ENCODE results near the gene DOCK11. TPM values are rescaled to one million over a fixed set of nuclear protein-coding genes. Genes with fewer than 3 reads are reported as not detected.

Gene DOCK11
- total RNA-seq, 1 experiment from 2014 or later = 13.1 TPM

- Mint-ChIP-seq H3K27me3 (ENCODE audit: low read depth) (peaks cover 20% of the 10 kb centered on the region), H3K4me1 (peaks cover 36% of the 10 kb centered on the region), H3K36me3 (no peaks in the 10 kb centered on the region), H3K9me3 (no peaks in the 10 kb centered on the region), H3K27ac (no peak overlapping the region), H3K4me3 (peak overlapping the region; percentile 84)
- DNase-seq (ENCODE audit: low spot score) (no peak), ATAC-seq (no peak)
- TF ChIP-seq ATF3 (CRISPR knock-in tag; conservative IDR thresholded peaks at IDR 0.05) (no peak), ESRRA (CRISPR knock-in tag; IDR thresholded peaks at IDR 0.05; ENCODE audit: borderline replicate concordance) (no peak), ATF1 (CRISPR knock-in tag; IDR thresholded peaks at IDR 0.05) (no peak), ZSCAN18 (CRISPR knock-in tag; IDR thresholded peaks at IDR 0.05) (no peak), FOXJ3 (CRISPR knock-in tag; IDR thresholded peaks at IDR 0.05; ENCODE audit: borderline replicate concordance) (no peak), ZNF317 (CRISPR knock-in tag; IDR thresholded peaks at IDR 0.05; ENCODE audit: borderline replicate concordance, low read depth) (no peak), TEAD1 (CRISPR knock-in tag; IDR thresholded peaks at IDR 0.05) (no peak), SOX15 (CRISPR knock-in tag; IDR thresholded peaks at IDR 0.05) (no peak)
- CTCF ChIA-PET = interaction anchor here (1.4 kb wide), 1 partner anchor 104 kb away, joined by 6 read pairs; no protein-coding TSS in a partner anchor
- POLR2A ChIA-PET = no interaction called here
Measured at GRCh38 chrX:118497180-118497818, 1.7 kb downstream of the DOCK11 start.

- ATAC-seq = no peak
- no peak overlapping the region for H3K27ac Mint-ChIP-seq
- no peaks in the 10 kb centered on the region for H3K9me3 Mint-ChIP-seq
- ChIA-PET CTCF (interaction anchor here (1.2 to 2.0 kb wide), 8 partner anchors 8 to 115 kb away, joined by 3 to 18 read pairs (median 10); no protein-coding TSS in a partner anchor), POLR2A (no interaction called here)
- DNase-seq (ENCODE audit: low spot score) = no peak
- peaks cover 20% of the 10 kb centered on the region for H3K27me3 Mint-ChIP-seq (ENCODE audit: low read depth)
- no peak overlapping the region for H3K4me3 Mint-ChIP-seq
- no peaks in the 10 kb centered on the region for H3K36me3 Mint-ChIP-seq
- H3K4me1 Mint-ChIP-seq = peaks cover 44% of the 10 kb centered on the region
- TF ChIP-seq PREB (CRISPR knock-in tag; IDR thresholded peaks at IDR 0.05; ENCODE audit: borderline replicate concordance) (no peak), FOXP4 (CRISPR knock-in tag; IDR thresholded peaks at IDR 0.05) (no peak), ATF2 (CRISPR knock-in tag; IDR thresholded peaks at IDR 0.05; ENCODE audit: borderline replicate concordance, low read depth) (no peak), PRDM15 (CRISPR knock-in tag; IDR thresholded peaks at IDR 0.05) (no peak), NR2C2 (CRISPR knock-in tag; IDR thresholded peaks at IDR 0.05) (no peak), SMAD3 (CRISPR knock-in tag; IDR thresholded peaks at IDR 0.05; ENCODE audit: borderline replicate concordance) (no peak), IRF1 (CRISPR knock-in tag; IDR thresholded peaks at IDR 0.05) (no peak), ZNF121 (CRISPR knock-in tag; IDR thresholded peaks at IDR 0.05) (no peak), ESRRA (CRISPR knock-in tag; IDR thresholded peaks at IDR 0.05; ENCODE audit: borderline replicate concordance) (no peak), CTCF (IDR thresholded peaks at IDR 0.05) (no peak), ZNF416 (CRISPR knock-in tag; IDR thresholded peaks at IDR 0.05) (no peak), E2F4 (CRISPR knock-in tag; IDR thresholded peaks at IDR 0.05; ENCODE audit: borderline replicate concordance, low read depth) (no peak), RELA (CRISPR knock-in tag; IDR thresholded peaks at IDR 0.05; ENCODE audit: borderline replicate concordance) (no peak)
Measured at GRCh38 chrX:118498351-118498750, 2.7 kb downstream of the DOCK11 start.
